GM21786 (cell line): ENCODE measurements around the gene LIN37.
"Not testable (repeated sequence)": the region's sequence is repeated elsewhere in the genome, so short reads cannot be mapped to it uniquely, and the experiment has no call there.

ENCODE experiments used
- ATAC-seq: cut with Tn5 transposase; IDR thresholded peaks from one replicate; pipeline ENCODE4 v1.9.1; 2021; ENCODE audit not compliant: unreplicated experiment

The LIN37 gene

GRCh38 chr19:35787227-35787799 lies 38.9 kb downstream of the LIN37 start:
- no peak for ATAC-seq

DNA sequence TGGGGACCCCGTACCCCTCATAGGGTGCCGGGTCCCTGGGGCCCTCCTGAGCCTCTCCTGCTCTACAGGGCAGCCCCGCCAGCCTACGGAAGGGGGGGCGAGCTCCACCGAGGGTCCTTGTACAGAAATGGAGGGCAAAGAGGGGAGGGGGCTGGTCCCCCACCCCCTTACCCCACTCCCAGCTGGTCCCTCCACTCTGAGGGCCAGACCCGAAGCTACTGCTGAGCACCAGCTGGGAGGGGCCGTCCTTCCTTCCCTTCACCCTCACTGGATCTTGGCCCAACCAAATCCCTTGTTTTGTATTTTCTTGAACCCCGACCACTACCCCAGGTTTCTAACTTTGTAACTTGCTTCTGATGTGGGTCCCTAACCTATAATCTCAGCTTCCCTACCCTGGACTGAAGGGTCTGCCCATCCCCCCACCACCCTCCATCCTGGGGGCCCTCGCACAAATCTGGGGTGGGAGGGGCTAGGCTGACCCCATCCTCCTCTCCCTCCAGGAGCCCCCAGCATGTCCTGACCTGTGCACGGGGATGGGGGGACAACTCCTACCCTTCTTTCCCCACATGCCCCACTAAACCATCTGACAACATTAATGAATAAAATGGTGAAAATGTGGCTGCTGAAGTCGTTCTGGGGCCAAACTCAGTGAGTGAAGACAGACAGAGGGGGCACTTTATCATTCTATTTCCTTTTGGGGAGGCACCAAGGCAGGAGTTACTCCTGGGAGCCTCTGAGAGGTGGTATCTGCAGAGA lies 40.0 kb downstream of the LIN37 start:
- ATAC-seq: no peak

- ATAC-seq: no peak
Measured at GRCh38 chr19:35789195-35789977, 41.0 kb downstream of the LIN37 start.

GRCh38 chr19:35789978-35790944 lies 41.9 kb downstream of the LIN37 start:
- ATAC-seq: no peak

- ATAC-seq: no peak
Measured at GRCh38 chr19:35790981-35791813, 42.8 kb downstream of the LIN37 start.

DNA sequence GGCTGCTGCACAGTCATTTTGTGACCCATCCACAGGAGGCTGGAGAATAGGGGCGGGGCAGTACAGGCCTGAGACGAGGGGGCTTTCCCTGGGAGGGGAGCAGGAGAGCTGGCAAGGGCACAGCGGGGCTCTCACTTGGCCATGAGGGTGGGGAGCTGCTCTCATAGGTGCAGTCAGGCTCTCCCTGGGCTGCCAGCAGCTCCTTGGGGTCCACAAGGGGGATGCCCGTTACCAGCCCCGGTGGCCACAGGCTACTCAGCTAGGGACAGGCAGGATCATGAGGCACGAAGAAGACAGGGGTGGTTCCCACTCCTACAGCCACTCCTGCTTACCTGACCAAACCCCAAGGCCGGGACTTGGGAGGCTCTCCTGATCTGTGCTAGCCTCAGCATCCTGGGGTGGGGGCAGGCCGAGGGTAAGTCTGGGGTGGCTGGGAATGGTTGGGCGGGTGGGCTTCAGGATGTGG lies 43.5 kb downstream of the LIN37 start:
- ATAC-seq: no peak

DNA sequence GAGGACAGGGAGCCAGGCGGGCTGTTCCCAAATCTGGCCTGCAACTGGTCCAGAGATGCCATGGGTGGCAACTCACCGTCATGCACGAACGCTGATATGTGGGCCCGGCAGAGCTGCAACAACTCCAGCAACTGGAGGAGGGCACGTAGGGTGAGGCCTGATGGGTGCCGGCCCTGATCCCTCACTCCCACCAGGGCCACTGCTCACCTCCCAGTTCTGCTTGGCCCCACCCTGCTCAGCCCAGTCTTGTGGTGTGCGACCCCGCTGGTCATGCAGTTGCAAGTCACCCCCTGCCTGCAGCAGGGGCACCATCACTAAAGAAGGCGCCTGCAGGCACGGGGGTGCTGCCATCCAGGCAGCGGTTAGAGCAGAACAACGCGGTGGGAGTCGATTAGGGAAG lies 43.9 kb downstream of the LIN37 start:
- no peak for ATAC-seq

DNA sequence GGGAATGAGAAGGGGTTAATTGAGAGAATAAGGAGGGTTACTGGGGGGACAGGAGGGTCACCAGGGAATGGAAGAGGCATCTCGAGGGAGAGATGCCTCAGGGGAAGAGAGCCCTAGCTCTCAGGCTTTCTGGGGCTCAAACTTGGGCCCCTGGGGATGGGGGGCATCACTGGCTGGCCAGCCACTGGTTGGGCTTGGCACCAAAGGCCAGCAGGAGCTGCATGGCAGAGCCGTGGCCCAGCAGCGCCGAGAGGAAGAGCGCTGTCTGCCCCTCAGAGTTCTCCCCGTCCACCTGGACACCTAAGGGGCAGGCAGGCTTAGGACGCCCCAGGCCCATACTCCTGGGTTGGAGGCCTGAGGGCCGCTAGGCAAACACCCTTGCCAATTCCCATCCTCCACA lies 44.5 kb downstream of the LIN37 start:
- ATAC-seq: no peak

DNA sequence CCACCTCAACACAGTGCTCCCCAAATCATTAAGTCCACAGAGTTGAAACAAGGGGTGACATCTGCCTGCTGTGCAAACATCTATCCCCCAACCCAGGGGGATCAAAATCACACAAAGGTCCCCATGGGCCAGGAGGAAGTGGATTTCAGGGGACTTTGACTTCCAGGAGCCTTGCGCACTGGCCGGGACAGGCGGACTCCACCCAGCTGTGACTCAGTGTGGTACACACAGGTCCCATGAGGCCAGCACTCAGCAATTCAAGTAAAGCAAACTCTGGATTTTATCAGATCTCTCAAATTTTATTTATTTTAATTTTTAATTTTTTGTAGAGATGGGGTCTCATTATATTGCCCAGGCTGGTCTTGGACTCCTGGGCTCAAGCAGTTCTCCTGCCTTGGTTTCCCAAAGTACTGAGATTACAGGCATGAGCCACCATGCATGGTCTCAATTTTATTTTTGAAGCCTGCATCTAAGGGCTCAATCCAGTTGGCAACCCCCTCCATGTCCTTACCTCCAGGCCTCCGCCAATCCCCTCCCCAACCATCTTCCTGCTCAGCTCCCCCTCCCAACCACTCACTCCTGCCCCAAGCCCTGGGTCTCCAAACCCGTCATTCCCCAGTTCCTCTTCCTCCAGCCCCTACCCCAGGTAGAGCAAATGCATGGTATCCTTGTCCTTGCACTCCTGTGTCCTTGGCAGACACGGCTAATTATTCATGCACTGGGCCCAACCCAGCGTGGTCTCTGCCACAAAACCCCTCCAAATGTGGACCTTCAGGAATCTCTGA lies 45.2 kb downstream of the LIN37 start:
- no peak for ATAC-seq

- not testable (repeated sequence) for ATAC-seq
Measured at GRCh38 chr19:35795564-35795963, 47.2 kb downstream of the LIN37 start.

DNA sequence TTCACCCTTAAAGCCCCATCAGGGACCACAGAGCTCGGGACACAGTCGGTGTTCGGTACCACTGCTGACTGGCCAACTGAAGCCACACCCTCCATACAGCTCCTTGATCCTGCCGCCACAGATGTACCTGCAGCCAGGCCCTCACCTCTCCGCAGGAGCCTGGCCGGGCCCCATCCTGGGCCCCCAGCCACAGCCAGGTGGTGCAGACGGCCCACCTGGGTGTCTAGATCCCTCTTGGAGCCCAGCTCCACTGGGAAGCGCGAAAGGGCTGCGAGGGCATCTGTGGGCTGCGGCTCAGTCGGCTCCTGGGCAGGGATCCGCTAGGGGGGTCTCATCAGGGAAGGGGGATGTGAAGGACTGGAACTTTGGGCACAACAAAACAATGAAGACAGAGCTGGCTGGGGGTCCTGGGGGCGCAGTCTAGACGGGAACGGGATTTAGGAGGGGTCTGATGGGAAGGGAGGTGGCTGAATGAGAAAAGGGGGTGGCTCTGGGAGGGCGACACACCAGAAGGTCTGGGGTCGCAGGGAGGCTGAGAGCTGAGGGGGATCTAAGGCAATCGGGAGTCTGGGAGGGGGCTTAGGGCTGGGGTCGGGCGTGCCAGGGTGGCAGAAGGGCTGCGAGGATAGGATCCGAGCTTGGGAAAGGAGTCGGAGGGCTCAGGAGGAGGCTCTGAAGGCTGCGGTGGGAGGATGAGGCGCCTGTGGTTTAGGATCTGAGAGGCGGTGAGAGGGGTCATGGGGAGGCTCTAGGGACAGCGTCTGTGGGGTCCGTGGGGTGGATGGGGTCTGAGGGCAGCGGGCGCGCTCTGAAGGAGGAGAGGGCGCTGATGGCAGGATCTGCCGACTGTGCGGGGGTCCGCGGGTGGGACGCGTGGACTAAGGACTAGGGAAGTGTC lies 48.5 kb downstream of the LIN37 start:
- no peak for ATAC-seq

- no peak for ATAC-seq
Measured at GRCh38 chr19:35797663-35798062, 49.3 kb downstream of the LIN37 start.

GRCh38 chr19:35801828-35802227 lies 53.5 kb downstream of the LIN37 start:
- no peak for ATAC-seq
